A549 treated with AZD9567 at 1 μM for 4 hours (cell line): ENCODE data around the gene EFCAB5. TPM values are rescaled to one million over a fixed set of nuclear protein-coding genes. Genes with fewer than 3 reads are reported as not detected.

Experiments
- total RNA-seq: library from RNA; stranded (reverse); fragments of 200-300 nt; extraction: Qiagen RNA extraction; gene quantifications from 5 replicates; pipeline ENCODE4 v1.2.3, GENCODE V29; 2022; ENCODE audit not compliant: insufficient read depth

The EFCAB5 gene
- total RNA-seq: 0.15 to 0.31 TPM (median 0.26 TPM) in 4 of 5 replicates, not detected in the other

DNA sequence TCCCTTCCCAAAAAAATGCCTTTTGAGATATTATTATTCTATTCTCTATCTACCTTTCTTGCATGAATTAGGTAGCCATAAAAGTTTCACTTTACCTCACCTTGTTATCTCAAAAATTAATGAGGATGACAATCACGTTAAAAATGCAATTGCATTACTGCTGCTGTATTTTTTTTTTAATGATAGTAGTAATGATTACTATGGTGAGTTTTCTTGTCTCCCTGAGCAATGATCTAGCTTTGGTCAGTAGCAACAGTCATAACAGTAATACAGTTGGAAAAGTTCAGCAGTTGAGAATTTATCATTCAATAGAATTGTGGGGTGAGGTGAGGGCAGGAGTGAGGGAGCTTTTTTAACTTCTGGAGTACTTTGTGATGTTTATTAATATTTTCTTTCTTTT, at the start of gene EFCAB5:
Gene EFCAB5 (plus strand): TSS at position 301 of the 400 bp plus-strand sequence. CDS start 163 bp downstream, outside the sequence.

DNA sequence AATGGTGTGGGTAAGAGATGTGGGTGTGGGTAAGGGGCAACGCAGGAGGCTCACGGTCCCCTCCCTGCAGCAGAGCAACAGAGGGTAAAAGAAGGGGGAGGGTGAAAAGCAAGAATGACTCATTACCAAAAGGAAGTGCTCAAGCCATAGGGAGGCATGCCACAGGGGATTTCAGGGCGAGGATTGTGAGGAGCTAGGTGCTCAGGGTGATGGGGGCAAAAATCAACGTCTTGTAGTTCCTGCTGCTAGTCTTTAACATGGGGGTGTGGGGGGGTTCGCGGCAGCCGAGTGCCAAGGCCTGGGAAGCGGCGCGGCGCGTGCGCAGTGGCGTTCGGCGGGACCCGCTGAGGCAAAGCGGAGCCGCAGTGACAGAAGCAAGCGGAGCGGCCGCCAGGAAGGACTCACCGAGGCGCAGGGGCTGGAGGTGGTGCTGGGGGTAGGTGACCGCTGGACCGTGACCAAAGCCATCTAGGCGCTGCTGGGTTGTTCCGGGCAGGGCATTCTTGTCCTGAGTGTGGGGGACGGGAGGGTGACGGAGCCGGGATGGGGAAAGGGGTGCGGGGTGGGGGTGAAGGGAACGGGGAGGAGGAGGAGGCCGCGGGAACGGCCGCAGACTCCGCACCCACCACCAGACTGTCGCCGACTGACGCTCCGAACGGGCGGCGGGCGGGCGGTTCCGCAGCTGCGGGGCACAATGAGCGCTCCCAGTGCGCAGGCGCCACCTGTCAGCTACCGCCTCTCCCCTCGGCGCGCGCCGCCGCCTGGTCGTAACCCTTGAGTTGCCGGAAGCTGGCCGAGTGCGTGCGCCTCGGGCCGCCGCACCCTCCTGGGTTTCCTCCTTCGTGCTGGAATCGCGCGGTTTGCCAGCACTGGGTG, 11.7 kb upstream of the EFCAB5 start, which contains the start of gene SSH2:
Gene SSH2 (minus strand): TSS at position 696 of the 876 bp plus-strand sequence. CDS start 228 bp downstream, at position 468.

GRCh38 chr17:30116661-30117551, 175.5 kb downstream of the EFCAB5 start, which contains the start of gene NSRP1:
Gene NSRP1, plus strand, starts transcription at chr17:30116816. Its CDS starts 28 bp downstream, at chr17:30116844.

Other genes starting within 250 kb of the EFCAB5 start
- gene SSH2, start 11.4 kb upstream of the EFCAB5 start, total RNA-seq: 11.0 to 32.8 TPM (median 30.5 TPM) in 5 replicates
- 26.4 to 37.1 TPM (median 27.8 TPM) in 5 replicates for gene NSRP1, start 175.2 kb downstream of the EFCAB5 start, total RNA-seq